ENCODE measurements around the gene LLGL2.

The LLGL2 gene

GRCh38 chr17:75552425-75553294 lies 27.2 kb downstream of the LLGL2 start:
- TF ChIP-seq TAF1 (IDR thresholded peaks at IDR 0.05; ENCODE audit: borderline replicate concordance, insufficient read depth, low read length) (no peak), SIN3A (IDR thresholded peaks at IDR 0.05; ENCODE audit: borderline replicate concordance, insufficient read depth, low read length) (no peak)
- TF ChIP-seq, protein P1, sequence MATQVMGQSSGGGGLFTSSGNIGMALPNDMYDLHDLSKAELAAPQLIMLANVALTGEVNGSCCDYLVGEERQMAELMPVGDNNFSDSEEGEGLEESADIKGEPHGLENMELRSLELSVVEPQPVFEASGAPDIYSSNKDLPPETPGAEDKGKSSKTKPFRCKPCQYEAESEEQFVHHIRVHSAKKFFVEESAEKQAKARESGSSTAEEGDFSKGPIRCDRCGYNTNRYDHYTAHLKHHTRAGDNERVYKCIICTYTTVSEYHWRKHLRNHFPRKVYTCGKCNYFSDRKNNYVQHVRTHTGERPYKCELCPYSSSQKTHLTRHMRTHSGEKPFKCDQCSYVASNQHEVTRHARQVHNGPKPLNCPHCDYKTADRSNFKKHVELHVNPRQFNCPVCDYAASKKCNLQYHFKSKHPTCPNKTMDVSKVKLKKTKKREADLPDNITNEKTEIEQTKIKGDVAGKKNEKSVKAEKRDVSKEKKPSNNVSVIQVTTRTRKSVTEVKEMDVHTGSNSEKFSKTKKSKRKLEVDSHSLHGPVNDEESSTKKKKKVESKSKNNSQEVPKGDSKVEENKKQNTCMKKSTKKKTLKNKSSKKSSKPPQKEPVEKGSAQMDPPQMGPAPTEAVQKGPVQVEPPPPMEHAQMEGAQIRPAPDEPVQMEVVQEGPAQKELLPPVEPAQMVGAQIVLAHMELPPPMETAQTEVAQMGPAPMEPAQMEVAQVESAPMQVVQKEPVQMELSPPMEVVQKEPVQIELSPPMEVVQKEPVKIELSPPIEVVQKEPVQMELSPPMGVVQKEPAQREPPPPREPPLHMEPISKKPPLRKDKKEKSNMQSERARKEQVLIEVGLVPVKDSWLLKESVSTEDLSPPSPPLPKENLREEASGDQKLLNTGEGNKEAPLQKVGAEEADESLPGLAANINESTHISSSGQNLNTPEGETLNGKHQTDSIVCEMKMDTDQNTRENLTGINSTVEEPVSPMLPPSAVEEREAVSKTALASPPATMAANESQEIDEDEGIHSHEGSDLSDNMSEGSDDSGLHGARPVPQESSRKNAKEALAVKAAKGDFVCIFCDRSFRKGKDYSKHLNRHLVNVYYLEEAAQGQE (IDR thresholded peaks at IDR 0.05; ENCODE audit: insufficient read depth in 1 of 2, low read depth in 2 of 2, low read length in 2 of 2): no peak

DNA sequence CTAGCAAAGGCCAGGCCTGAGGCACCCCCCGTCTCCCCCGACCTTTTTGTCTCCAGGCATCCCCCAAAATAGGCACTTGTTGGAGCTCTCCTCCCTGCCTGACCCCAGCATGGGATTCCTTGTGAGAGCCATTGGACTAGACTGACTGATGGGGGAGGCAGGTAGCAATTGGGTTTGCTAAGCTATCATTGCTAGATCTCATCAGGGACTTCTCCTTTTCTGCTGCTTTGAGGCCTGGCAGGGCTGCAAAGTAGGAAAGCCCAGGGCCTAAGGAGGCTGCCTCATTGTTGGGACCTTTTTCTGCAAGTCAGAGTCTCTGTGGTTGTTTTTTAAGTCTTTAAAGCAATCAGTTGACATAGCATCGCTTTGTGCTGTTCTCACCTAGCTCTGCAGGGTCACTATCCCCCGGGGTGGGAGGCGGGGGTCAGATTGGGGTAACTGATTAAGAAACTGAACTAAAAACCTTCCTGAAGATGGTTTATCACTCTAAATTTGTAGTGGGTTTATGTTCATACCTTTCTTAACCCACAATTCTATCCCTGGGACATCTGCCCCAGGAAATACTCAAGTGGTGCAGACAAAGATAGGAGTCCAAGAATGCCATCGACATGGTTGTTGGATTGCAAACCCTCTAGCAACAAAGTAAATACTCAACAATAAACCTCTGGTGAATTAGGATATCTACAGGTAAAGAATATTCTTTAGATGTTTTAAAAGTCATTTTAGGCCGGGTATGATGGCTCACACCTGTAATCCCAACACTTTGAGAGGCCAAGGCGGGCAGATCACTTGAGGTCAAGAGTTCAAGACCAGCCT lies 28.0 kb downstream of the LLGL2 start:
- TF ChIP-seq TAF1 (IDR thresholded peaks at IDR 0.05; ENCODE audit: borderline replicate concordance, insufficient read depth, low read length) (no peak), POLR2AphosphoS5 (IDR thresholded peaks at IDR 0.05; ENCODE audit: low read depth, low read length) (no peak), FOXP2 (optimal IDR thresholded peaks at IDR 0.05; ENCODE audit: borderline replicate concordance, extremely low read depth, extremely low read length, insufficient read depth) (no peak), SIN3A (IDR thresholded peaks at IDR 0.05; ENCODE audit: borderline replicate concordance, insufficient read depth, low read length) (no peak)

DNA sequence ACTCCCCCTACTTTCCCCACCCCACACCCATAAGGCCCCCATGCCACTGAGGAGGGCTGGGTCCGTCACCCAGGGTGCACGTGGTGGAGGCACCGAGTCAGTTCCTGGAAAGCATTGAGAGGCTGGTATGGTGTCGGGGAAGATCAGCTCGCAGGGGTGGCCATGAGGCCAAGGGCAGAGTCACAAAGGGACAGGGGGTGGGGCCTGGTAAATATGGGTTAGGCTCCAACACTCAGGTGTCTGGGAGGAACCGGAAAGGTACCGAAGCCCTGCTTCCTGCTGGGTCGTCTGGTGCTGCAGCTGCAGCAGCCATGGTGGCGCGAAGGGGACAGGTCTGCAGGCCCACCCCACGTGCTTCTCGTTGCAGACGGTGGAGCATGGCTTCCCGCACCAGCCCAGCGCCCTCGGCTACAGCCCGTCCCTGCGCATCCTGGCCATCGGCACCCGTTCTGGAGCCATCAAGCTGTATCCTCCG lies 30.2 kb downstream of the LLGL2 start:
- TF ChIP-seq, protein P1 (IDR thresholded peaks at IDR 0.05; ENCODE audit: insufficient read depth in 1 of 2, low read depth in 2 of 2, low read length in 2 of 2): no peak
- TF ChIP-seq TAF1 (IDR thresholded peaks at IDR 0.05; ENCODE audit: borderline replicate concordance, insufficient read depth, low read length) (no peak), POLR2AphosphoS5 (IDR thresholded peaks at IDR 0.05; ENCODE audit: low read depth, low read length) (no peak), SIN3A (IDR thresholded peaks at IDR 0.05; ENCODE audit: borderline replicate concordance, insufficient read depth, low read length) (no peak), FOXP2 (optimal IDR thresholded peaks at IDR 0.05; ENCODE audit: borderline replicate concordance, extremely low read depth, extremely low read length, insufficient read depth) (no peak)

GRCh38 chr17:75557075-75557851 lies 31.8 kb downstream of the LLGL2 start:
- no peak for TF ChIP-seq POLR2AphosphoS5 (IDR thresholded peaks at IDR 0.05; ENCODE audit: low read depth, low read length)
- TF ChIP-seq SIN3A (IDR thresholded peaks at IDR 0.05; ENCODE audit: borderline replicate concordance, insufficient read depth, low read length): no peak
- no peak for TF ChIP-seq FOXP2 (optimal IDR thresholded peaks at IDR 0.05; ENCODE audit: borderline replicate concordance, extremely low read depth, extremely low read length, insufficient read depth)
- TF ChIP-seq, protein P1 (IDR thresholded peaks at IDR 0.05; ENCODE audit: insufficient read depth in 1 of 2, low read depth in 2 of 2, low read length in 2 of 2): no peak
- no peak for TF ChIP-seq TAF1 (IDR thresholded peaks at IDR 0.05; ENCODE audit: borderline replicate concordance, insufficient read depth, low read length)

Data from PFSK-1 (cell line).